Bone marrow (tissue), 2 donors: ENCODE results near the gene METAP2.
"Not testable (repeated sequence)": the region's sequence is repeated elsewhere in the genome, so short reads cannot be mapped to it uniquely, and the experiment has no call there.

Source experiments
- DNase-seq, 2 donors: peaks; one replicate each; lab custom pipeline; 2025; lab: John Stamatoyannopoulos, UW

The METAP2 gene

GRCh38 chr12:95462551-95462950, 11.4 kb upstream of the METAP2 start:
- no peak for DNase-seq

GRCh38 chr12:95463050-95463449, 10.9 kb upstream of the METAP2 start:
- no peak for DNase-seq

DNA sequence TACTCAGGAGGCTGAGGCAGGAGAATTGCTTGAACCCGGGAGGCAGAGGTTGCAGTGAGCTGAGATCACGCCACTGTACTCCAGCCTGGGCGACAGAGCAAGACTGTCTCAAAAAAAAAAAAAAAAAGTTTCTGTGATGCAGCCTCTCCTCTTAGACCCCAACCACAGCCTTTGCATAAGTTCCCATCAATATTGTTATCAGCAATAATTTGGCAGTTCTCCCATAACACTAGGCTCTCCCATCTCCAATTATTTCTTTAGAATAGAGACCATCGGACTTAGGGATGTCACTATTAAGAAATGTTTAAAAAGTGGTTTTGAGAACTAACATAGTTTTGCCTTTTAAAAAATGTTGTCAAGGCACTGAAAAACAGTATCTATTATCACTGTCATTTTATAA, 10.2 kb upstream of the METAP2 start:
- not testable (repeated sequence) for DNase-seq

- DNase-seq = no peak
These were observed 8.7 kb upstream of the METAP2 start for GRCh38 chr12:95465275-95465674.

DNA sequence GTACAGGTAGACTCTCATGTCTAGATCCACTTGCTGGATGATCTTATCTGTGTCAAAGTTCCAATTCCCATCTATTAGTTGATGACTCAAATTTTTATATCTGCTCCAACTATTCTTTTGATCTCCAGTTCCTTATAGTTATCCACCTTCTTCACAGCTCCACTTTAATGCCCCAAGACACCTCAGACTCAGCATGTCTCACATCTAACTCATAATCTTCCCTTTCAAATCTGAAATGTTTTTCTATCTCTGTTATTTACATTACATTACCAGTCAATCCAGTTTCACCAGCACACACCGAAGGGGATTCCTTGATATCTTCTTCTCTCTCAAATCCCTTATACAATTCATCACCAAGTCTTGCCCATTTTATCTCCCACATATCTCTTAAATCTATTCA, 3.7 kb upstream of the METAP2 start:
- DNase-seq = no peak

DNA sequence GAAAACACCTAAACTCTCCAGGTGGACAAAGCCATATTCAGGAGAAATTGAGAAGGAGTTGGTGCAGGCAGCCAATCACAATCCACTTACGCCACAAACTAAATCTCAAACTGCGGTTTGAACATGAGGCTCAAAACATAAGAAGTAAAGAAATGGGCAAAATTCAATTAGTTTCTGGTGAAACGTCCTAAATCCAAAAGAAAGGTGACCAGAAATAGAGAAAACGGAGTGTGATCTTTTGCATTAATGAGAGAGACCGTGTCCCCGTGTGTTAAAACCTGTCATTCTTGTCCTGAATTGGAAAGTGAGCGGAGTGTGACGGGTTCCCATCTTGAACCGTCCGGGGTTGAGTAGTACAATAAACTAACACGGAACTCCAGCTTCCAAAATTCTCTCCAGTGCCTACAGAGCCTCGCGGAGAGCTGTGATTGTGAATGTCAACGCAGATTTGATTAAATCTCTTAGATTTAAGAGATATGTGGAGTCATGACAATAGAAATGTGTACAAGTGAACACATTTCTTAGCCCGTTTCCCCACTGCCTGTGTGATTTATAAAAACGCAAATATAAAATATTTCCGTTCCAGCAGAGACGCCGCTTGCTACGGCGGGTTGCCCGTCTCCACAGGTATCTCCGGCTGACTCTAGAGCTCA, 595 bp upstream of the METAP2 start:
- DNase-seq = peak in 1 of 2 donors; percentile 43

GRCh38 chr12:95474660-95474958, 657 bp downstream of the METAP2 start:
- no peak for DNase-seq

DNA sequence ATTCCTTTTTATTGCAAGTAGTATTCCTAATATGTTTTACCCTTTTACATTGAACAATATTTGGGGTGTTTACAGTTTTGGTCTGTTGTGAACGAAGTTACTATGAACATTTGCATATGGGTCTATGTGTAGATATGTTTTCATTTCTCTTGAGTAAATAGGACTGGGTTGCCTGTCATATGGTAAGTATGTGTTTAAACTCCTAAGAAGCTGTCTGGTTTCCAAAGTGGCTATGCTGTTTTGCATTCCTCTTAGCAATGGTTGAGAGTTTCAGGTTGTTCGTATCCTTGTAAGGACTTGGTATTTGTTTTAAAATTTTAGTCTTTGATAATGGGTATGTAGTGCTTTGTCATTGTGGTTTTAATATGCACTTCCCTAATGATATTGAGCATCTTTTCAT, 6.3 kb downstream of the METAP2 start:
- DNase-seq = no peak

DNA sequence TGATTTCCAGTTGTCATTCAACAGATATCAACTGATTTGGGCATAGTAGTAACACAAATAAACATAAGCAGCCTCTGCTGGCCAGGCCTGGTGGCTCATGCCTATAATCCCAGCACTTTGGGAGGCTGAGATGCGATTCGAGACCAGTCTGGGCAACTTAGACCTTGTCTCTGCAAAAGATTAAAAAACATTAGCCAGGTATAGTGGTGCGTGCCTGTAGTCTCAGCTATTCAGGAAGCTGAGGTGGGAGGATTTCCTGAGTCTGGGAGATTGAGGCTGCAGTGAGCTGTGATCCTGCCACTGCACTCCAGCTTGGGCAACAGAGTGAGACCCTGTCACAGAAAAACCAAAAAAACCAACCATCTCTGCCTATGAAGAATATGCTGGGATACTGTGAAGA, 7.1 kb downstream of the METAP2 start:
- no peak for DNase-seq

DNA sequence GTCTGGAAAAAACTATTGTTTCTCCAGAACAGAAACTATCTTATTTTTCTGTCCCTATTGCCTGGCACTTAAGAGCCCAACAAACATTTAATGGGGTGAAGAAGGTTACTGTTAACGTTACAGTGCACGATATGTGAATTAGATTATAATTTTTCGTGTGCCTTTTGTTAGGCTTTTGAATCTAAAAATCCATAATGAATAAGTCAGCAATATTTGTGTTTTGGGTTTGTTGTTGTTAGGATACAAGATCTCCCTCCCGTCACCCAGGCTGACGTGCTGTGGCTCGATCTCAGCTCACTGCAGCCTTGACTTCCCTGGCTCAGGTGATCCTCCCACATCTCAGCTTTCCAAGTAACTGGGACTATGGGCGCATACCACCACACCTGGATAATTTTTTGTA, 7.9 kb downstream of the METAP2 start:
- DNase-seq = no peak

DNA sequence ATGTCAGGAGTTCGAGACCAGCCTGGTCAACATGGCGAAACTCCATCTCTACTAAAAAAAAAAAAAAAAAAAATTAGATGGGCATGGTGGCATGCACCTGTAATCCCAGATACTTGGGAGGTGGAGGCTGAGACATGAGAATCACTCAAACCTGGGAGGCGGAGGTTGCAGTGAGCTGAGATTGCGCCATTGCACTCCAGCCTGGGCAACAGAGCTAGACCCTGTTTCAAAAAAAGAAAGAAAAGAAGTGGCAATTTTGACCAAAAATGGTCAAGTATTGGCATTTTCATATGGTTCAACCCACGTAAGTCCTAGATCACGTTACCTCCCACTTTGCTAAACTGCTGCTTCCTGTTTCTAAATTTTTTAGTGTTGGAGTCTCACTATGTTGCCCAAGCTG, 8.6 kb downstream of the METAP2 start:
- DNase-seq = not testable (repeated sequence)

DNA sequence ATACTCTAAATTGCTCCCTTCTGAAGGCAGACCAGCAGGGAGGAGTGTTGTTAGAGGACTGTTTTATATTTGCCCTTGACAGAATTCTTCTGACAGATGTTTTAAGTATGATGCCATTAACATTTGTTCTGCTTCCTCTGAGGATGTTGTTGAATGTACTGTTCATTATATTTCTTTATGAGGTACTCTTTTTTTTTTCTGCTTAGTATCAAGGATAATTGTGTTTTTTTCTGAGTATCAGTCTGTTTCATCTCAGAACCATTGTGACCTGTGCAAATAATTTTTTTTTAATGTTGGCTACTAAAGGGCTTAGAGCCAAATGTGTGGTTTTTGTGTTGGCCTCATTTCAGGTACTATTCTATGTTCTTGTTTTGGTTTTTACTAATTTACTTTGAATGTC, 10.6 kb downstream of the METAP2 start:
- no peak for DNase-seq

- DNase-seq = no peak
These were observed 13.1 kb downstream of the METAP2 start for GRCh38 chr12:95487024-95487423.

DNA sequence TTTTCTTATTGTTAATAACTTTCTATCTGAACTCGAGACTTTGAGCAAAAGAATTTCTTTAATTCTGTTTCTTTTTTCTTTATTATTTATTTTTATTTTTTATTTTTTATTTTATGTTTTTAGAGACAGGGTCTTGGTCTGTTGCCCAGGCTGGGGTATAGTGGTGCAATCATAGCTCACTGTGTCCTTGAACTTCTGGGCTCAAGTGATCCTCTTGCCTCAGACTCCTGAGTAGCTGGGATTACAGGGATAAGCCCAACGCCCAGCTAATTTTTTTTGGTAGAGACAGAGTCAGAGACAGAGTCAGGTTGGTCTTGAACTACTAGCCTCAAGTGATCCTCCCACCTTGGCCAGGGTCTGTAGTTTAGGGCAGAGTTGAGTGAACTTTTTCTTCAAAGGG, 18.5 kb downstream of the METAP2 start:
- no peak for DNase-seq

- no peak for DNase-seq
These were observed 20.9 kb downstream of the METAP2 start for GRCh38 chr12:95494888-95495287.

GRCh38 chr12:95495433-95495832, 21.5 kb downstream of the METAP2 start:
- DNase-seq = no peak

GRCh38 chr12:95497031-95497430, 23.1 kb downstream of the METAP2 start:
- DNase-seq = no peak

- DNase-seq = no peak
These were observed 25.0 kb downstream of the METAP2 start for GRCh38 chr12:95498968-95499367.

DNA sequence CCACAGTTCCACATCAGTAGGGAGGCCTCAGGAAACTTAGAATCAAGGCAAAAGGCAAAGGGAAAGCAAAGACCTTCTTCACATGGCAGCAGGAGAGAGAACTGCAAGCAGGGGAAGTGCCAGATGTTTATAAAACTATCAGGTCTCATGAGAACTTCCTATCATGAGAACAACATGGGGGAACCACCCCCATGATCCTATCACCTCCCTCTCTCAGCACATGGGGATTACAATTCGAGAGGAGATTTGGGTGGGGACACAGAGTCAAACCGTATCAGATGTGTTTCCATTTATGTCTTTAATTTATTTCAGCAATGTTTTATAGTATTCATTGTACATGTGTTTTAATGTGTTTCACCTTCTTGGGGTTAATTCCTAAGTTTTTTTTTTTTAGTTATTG, 25.8 kb downstream of the METAP2 start:
- DNase-seq = no peak

DNA sequence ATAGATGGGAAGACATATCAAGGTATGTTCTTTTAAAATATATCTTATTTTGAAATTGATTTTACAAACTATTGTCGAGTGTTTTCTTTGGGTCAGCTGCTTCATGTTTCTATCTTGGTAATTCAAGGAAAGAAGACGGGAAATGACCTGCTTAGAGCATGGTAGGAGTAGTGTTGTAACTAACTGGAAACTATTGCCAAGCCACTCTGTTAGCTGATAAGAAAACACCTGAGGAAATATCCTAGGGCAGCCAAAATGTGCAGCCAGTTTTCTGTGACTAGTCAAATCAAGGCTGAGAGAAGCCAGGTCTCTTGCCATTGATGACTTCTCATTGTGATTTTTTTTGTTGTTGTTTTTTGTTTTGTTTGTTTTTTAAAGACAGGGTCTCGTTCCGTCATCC, 30.2 kb downstream of the METAP2 start:
- no peak for DNase-seq

GRCh38 chr12:95505039-95505438, 31.1 kb downstream of the METAP2 start:
- no peak for DNase-seq

DNA sequence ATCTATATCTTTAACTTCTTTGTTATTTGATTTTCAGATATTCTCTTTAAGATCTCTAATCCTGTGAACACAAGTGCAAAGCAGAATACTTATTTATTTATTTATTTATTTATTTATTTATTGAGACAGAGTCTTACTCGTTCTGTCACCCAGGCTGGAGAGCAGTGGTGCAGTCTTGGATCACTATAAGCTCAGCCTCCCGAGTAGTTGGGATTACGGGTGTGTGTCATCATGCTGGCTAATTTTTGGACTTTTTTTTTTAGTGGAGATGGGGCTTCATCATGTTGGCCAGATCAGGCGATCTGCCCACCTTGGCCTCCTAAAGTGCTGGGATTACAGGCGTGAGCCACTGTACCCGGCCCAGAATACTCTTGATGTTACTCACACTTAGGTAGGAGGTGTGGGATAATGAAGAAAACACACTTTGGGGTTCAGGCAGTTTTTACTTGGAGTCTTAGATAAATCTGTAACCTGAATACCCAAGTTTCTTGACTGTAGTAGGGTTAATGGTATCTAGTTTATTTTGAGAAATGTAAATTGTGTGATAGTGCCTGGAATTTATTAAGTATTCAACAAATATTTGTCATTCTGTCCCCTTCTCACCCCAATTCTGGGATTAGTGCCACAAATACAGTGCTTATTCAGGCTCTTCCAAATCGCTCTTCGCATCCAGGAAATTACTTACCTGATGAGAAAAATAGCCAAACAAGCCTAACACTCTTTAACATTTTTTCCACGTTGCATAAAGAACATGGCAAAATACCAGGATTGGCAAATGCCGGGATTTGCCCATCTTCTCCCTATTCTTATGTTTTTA, 33.0 kb downstream of the METAP2 start:
- no peak for DNase-seq

- no peak for DNase-seq
These were observed 35.3 kb downstream of the METAP2 start for GRCh38 chr12:95509300-95509699.

DNA sequence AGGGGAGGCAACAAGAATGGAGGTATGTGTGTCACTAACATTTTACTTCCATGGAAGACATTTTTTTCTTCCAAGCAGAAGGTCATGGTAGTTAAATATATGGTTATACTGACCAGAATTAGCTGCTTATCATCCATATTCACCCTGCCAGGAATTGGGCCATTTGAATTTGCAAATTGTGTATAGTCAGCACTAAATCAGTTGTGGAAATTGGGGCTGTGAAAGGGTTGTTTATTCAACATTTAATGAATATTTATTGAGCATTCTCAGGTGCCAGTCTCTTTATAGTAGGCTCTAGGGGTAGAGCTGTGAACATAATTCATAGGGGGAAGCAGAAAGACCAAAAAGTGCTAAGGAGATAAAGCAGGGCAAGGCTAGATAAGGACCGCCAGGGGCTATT, 38.0 kb downstream of the METAP2 start:
- DNase-seq = no peak
